HepG2 (cell line): ENCODE results near the gene INPP4B. TPM values are rescaled to one million over a fixed set of nuclear protein-coding genes. Genes with fewer than 3 reads are reported as not detected.
"Not testable (repeated sequence)": the region's sequence is repeated elsewhere in the genome, so short reads cannot be mapped to it uniquely, and the experiment has no call there.

ENCODE experiments used
- ATAC-seq: fragments of 200-7000 bp; cut with Tn5 transposase; 3 replicates; pipeline ENCODE4 v1.9.1; 2020; ENCODE audit warnings: mild to moderate bottlenecking, moderate library complexity
- BruUV-seq: library from RNA; stranded (reverse); fragments of 400-500 nt; replicated peaks from 2 replicates; lab custom pipeline; 2021; lab: Mats Ljungman, UMichigan
- CTCF ChIA-PET: fragments of 300-600 bp; formaldehyde crosslinking; extraction: SDS; loops from one replicate; lab custom pipeline; 2021; ENCODE audit warnings: low total read pairs, inconsistent platforms, low intra/inter-chr PET ratio; lab: Yijun Ruan, JAX
- POLR2A ChIA-PET: fragments of 350-600 bp; sonication (Branson Sonifier 250); formaldehyde crosslinking; loops from one replicate; lab custom pipeline; 2020; ENCODE audit warnings: antibody characterized with exemption, inconsistent platforms; lab: Yijun Ruan, JAX
- DNase-seq: peaks from one replicate; pipeline ENCODE4 v3.0.0-alpha.2; 2015; ENCODE audit warnings: low spot score
- FAIRE-seq: peaks from 3 replicates; lab custom pipeline; 2011; peaks lifted over from hg19 to GRCh38; lab: Jason Lieb, UNC
- H2AFZ ChIP-seq: one replicate; pipeline ENCODE4 v1.6.1; 2011; ENCODE audit warnings: low read length, inconsistent platforms
- H3K27ac ChIP-seq: fragments of 300-600 bp; 3 replicates; pipeline ENCODE4 v1.8.0; 2011; ENCODE audit warnings: mixed run types, mild to moderate bottlenecking, mixed read lengths, low read length, inconsistent platforms; ENCODE audit not compliant: insufficient read depth; ENCODE audit errors: extremely low read length
- H3K27me3 ChIP-seq, 2 experiments: fragments of 200-600 bp in 1 of 2; 2 replicates in 1 of 2; 3 replicates in 1 of 2; pipeline versions ENCODE4 v1.6.0 to v1.8.0; 2011; ENCODE audit warnings: low read length in 2 of 2, mild to moderate bottlenecking in 2 of 2, moderate library complexity in 2 of 2, inconsistent platforms in 1 of 2; ENCODE audit not compliant: insufficient read depth in 2 of 2, control insufficient read depth in 1 of 2
- H3K36me3 ChIP-seq, 2 experiments: fragments of 200-600 bp in 1 of 2; replicated peaks in 1 of 2; 2 replicates in 1 of 2; 3 replicates in 1 of 2; pipeline versions ENCODE4 v1.5.1 to v1.8.0; 2011; ENCODE audit warnings: low read length in 2 of 2, inconsistent platforms in 1 of 2; ENCODE audit not compliant: insufficient read depth in 2 of 2, control insufficient read depth in 1 of 2
- H3K4me1 ChIP-seq: 2 replicates; pipeline ENCODE4 v1.5.1; 2012; ENCODE audit warnings: low read length, inconsistent platforms; ENCODE audit not compliant: insufficient read depth
- H3K4me2 ChIP-seq: 2 replicates; pipeline ENCODE4 v1.6.0; 2011; ENCODE audit warnings: low read depth, low read length, inconsistent platforms
- H3K4me3 ChIP-seq, 3 experiments: fragments of 200-600 bp in 1 of 3; sonication (generic), shearing (Covaris generic) in 1 of 3; replicated peaks in 1 of 3; 2 replicates each; pipeline ENCODE4 v1.5.1; 2011 to 2016; ENCODE audit warnings: low read length in 3 of 3, inconsistent platforms in 2 of 3, low read depth in 2 of 3, mild to moderate bottlenecking in 2 of 3, control low read depth in 1 of 3, mixed read lengths in 1 of 3; ENCODE audit not compliant: insufficient read depth in 1 of 3
- H3K79me2 ChIP-seq: one replicate; pipeline ENCODE4 v1.6.1; 2011; ENCODE audit warnings: low read length, inconsistent platforms; ENCODE audit not compliant: insufficient read depth
- H3K9ac ChIP-seq: 2 replicates; pipeline ENCODE4 v1.6.0; 2011; ENCODE audit warnings: mild to moderate bottlenecking, low read depth, low read length, inconsistent platforms; ENCODE audit not compliant: insufficient read depth
- H3K9me3 ChIP-seq: 2 replicates; pipeline ENCODE4 v1.5.1; 2012; ENCODE audit warnings: mild to moderate bottlenecking, low read length
- H4K20me1 ChIP-seq: 2 replicates; pipeline ENCODE4 v1.6.0; 2011; ENCODE audit warnings: inconsistent platforms, mild to moderate bottlenecking, low read length, moderate library complexity; ENCODE audit not compliant: insufficient read depth
- AGO2 ChIP-seq: fragments of 200-400 bp; formaldehyde crosslinking; optimal IDR thresholded peaks from 2 replicates; pipeline ENCODE3; 2017; ENCODE audit warnings: mild to moderate bottlenecking, low read depth, low read length, moderate library complexity
- ELF4 ChIP-seq: sonication (generic); formaldehyde crosslinking; IDR thresholded peaks from 2 replicates; pipeline ENCODE4 v1.5.0; 2020; ENCODE audit warnings: missing genetic modification reagents, mild to moderate bottlenecking, moderate library complexity, borderline replicate concordance
- MLX ChIP-seq: IDR thresholded peaks from 2 replicates; pipeline ENCODE4 v1.6.1; 2016
- SCMH1 ChIP-seq: sonication (generic); formaldehyde crosslinking; IDR thresholded peaks from 2 replicates; pipeline ENCODE4 v1.9.0; 2021; ENCODE audit warnings: missing genetic modification reagents, mild to moderate bottlenecking, borderline replicate concordance
- SMC3 ChIP-seq: IDR thresholded peaks from 2 replicates; pipeline ENCODE4 v1.6.1; 2011; ENCODE audit warnings: low read length, improper control_type of control experiment
- ZFY ChIP-seq: sonication (generic); formaldehyde crosslinking; IDR thresholded peaks from 2 replicates; pipeline ENCODE4 v1.4.0; 2020; ENCODE audit warnings: missing genetic modification reagents
- ZKSCAN5 ChIP-seq: sonication (generic); formaldehyde crosslinking; IDR thresholded peaks from 2 replicates; pipeline ENCODE4 v1.5.1; 2020; ENCODE audit warnings: mild to moderate bottlenecking, missing genetic modification reagents
- ZMYM2 ChIP-seq: sonication (generic); formaldehyde crosslinking; IDR thresholded peaks from 2 replicates; pipeline ENCODE4 v1.8.0; 2022; ENCODE audit warnings: mild to moderate bottlenecking, missing genetic modification reagents
- ZNF468 ChIP-seq: sonication (generic); formaldehyde crosslinking; IDR thresholded peaks from 2 replicates; pipeline ENCODE4 v1.8.0; 2022; ENCODE audit warnings: mild to moderate bottlenecking, moderate library complexity, missing genetic modification reagents
- WGBS: methylation state at CpG from one replicate; pipeline ENCODE4 v1.1.6; 2017; ENCODE audit warnings: low lambda C conversion rate; 5-methylcytosine and 5-hydroxymethylcytosine counted together
- in situ Hi-C: cut with HindIII; loops from 2 replicates; pipeline ENCODE4 v1.10.0; 2017; ENCODE audit warnings: low pct_unique_long_range_greater_than_20kb; ENCODE audit not compliant: extremely low pct_ligation_motif_present
- intact Hi-C: fragments of 100-400 bp; cut with micrococcal nuclease; formaldehyde crosslinking; loops from one replicate; pipeline ENCODE4 v1.10.0; 2022; ENCODE audit not compliant: unreplicated experiment
- polyA plus RNA-seq, 8 experiments: library from polyadenylated mRNA; depleted of rRNA in 3 of 8; stranded (reverse) in 7 of 8; unstranded in 1 of 8; fragments of >200 nt; fragmentation: Illumina TruSeq in 4 of 8; extraction: Trizol in 4 of 8; gene quantifications; 2 replicates each; pipeline versions ENCODE4 v1.2.1 to v1.2.3, GENCODE V29; 2011 to 2016; ENCODE audit warnings: low read depth in 4 of 8, missing spikeins in 1 of 8, mixed read lengths in 1 of 8; ENCODE audit not compliant: insufficient read depth in 1 of 8
- total RNA-seq, 5 experiments: library from RNA; depleted of rRNA; stranded (reverse); fragments of >200 nt; fragmentation: Illumina TruSeq; extraction: Trizol; gene quantifications; 2 replicates each; pipeline ENCODE4 v1.2.3, GENCODE V29; 2016; ENCODE audit warnings: low read depth in 1 of 5

Gene INPP4B
- total and polyA plus RNA-seq, 2 of the 13 experiments (the other 11 are each of a cell fraction or from before 2014, with no cell fraction given): not detected

DNA sequence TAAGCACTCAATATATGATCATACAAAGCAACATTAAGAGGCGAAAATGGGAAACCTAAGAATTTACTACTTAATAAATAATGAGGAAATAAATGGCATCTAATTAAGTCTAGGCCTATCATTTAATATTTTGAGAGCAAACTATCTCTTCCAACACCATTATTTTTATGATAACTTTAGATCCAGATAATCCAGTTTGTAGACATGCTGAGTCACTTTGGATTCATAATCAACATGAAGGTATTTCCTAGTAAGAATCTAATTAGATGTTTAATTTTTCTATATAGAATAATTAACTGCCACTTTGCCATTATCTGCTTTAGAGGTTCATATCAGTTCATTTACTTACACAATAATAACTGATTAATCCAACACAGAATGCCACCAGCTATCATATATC is 336.2 kb downstream of the INPP4B start:
- Histone ChIP-seq H2AFZ (no peak overlapping the region), H3K9me3 (no peaks in the 10 kb centered on the region), H3K36me3 (no peaks in the 10 kb centered on the region), H3K4me1 (no peaks in the 10 kb centered on the region), H3K27ac (no peak overlapping the region)
- DNase-seq (no peak), FAIRE-seq (no peak)
- POLR2A ChIA-PET: no interaction called here
- no peak for TF ChIP-seq AGO2
- TF ChIP-seq, all 625 proteins: peak for 0
- H3K4me3 ChIP-seq: no peak overlapping the region
- no peak overlapping the region for H3K4me2 ChIP-seq
- WGBS: 7% methylated on average over 1 of the region's 1 CpG
- no peaks in the 10 kb centered on the region for H4K20me1 ChIP-seq
- no peak for ATAC-seq
- no peaks in the 10 kb centered on the region for H3K27me3 ChIP-seq
- in situ Hi-C loops: no loop called here
- CTCF ChIA-PET: no interaction called here
- H3K79me2 ChIP-seq: no peaks in the 10 kb centered on the region
- no peak overlapping the region for H3K9ac ChIP-seq
- no TSS peak for BruUV-seq
- intact Hi-C loops: no loop called here

DNA sequence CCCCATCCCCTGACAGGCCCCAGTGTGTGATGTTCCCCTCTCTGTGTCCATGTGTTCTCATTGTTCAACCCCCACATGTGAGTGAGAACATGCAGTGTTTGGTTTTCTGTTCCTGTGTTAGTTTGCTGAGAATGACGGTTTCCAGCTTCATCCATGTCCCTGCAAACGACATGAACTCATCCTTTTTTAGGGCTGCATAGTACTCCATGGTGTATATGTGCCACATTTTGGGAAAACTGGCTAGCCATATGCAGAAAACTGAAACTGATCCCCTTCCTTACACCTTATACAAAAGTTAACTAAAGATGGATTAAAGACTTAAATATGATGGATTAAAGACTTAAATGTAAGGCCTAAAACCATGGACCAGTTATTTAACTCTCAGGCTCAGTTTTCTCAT is 336.7 kb downstream of the INPP4B start:
- DNase-seq, FAIRE-seq, POLR2A ChIA-PET: not testable (repeated sequence)

GRCh38 chr4:142500966-142501365 is 345.1 kb downstream of the INPP4B start:
- CTCF ChIA-PET: no interaction called here
- POLR2A ChIA-PET: no interaction called here
- in situ Hi-C loops (no loop called here), intact Hi-C loops (no loop called here)
- BruUV-seq: no TSS peak
- H2AFZ ChIP-seq: no peak overlapping the region
- H3K27ac ChIP-seq: no peak overlapping the region
- no peaks in the 10 kb centered on the region for H3K27me3 ChIP-seq
- 0% methylated on average over 3 of the region's 3 CpGs for WGBS
- no peaks in the 10 kb centered on the region for H3K36me3 ChIP-seq
- no peak for ATAC-seq
- no peak overlapping the region for H3K4me3 ChIP-seq
- H3K9me3 ChIP-seq: no peaks in the 10 kb centered on the region
- H3K9ac ChIP-seq: no peak overlapping the region
- FAIRE-seq: no peak
- DNase-seq: no peak
- H3K4me1 ChIP-seq: no peaks in the 10 kb centered on the region
- no peaks in the 10 kb centered on the region for H4K20me1 ChIP-seq
- no peaks in the 10 kb centered on the region for H3K79me2 ChIP-seq
- H3K4me2 ChIP-seq: no peak overlapping the region
- TF ChIP-seq ZNF468 (CRISPR knock-in tag) (no peak), SMC3 (no peak), MLX (no peak), ZKSCAN5 (no peak), ZMYM2 (CRISPR knock-in tag) (no peak), SCMH1 (no peak), ELF4 (CRISPR knock-in tag) (no peak), ZFY (CRISPR knock-in tag) (no peak)

More for the DNA sequence above, 336.7 kb downstream of the INPP4B start:
- H3K36me3 ChIP-seq, BruUV-seq, intact Hi-C loops, H3K27me3 ChIP-seq, CTCF ChIA-PET, H3K9ac ChIP-seq, H3K9me3 ChIP-seq, in situ Hi-C loops, ATAC-seq, H3K4me3 ChIP-seq, H3K4me1 ChIP-seq, H3K79me2 ChIP-seq, H3K27ac ChIP-seq, H3K4me2 ChIP-seq, H4K20me1 ChIP-seq, H2AFZ ChIP-seq: not testable (repeated sequence)
- 0% methylated on average over 2 of the region's 2 CpGs for WGBS
